Neural cell (in vitro differentiated cells): ENCODE data around the gene CYP4F3. TPM values are rescaled to one million over a fixed set of nuclear protein-coding genes. Genes with fewer than 3 reads are reported as not detected.

Source experiments
- H2AFZ ChIP-seq: fragments of 200-600, 300-800 bp; sonication (generic), shearing (Covaris generic); 2 replicates; pipeline ENCODE4 v1.6.0; 2014; ENCODE audit warnings: low read depth, mild to moderate bottlenecking, antibody characterized with exemption, low read length, moderate library complexity
- H3F3A ChIP-seq: fragments of 200-600 bp; shearing (Covaris generic); 2 replicates; pipeline ENCODE4 v1.6.1; 2016; ENCODE audit warnings: mild to moderate bottlenecking, moderate library complexity, mixed read lengths, antibody characterized with exemption, low read length; ENCODE audit not compliant: insufficient read depth, poor library complexity, severe bottlenecking
- H3K27ac ChIP-seq: fragments of 200-600, 300-800 bp; sonication (generic), shearing (Covaris generic); 2 replicates; pipeline ENCODE4 v1.5.1; 2014; ENCODE audit warnings: mild to moderate bottlenecking, low read length, moderate library complexity
- H3K27me3 ChIP-seq: fragments of 300-800, 200-600 bp; sonication (generic), shearing (Covaris generic); 2 replicates; pipeline ENCODE4 v1.6.0; 2014; ENCODE audit warnings: mild to moderate bottlenecking, low read depth, low read length, moderate library complexity; ENCODE audit not compliant: insufficient read depth
- H3K36me3 ChIP-seq: fragments of 300-800, 200-600 bp; sonication (generic), shearing (Covaris generic); 2 replicates; pipeline ENCODE4 v1.5.1; 2014; ENCODE audit warnings: mild to moderate bottlenecking, antibody characterized with exemption, low read length, moderate library complexity; ENCODE audit not compliant: insufficient read depth
- H3K4me2 ChIP-seq: fragments of 300-800, 200-600 bp; sonication (generic), shearing (Covaris generic); 2 replicates; pipeline ENCODE4 v1.6.0; 2014; ENCODE audit warnings: mild to moderate bottlenecking, low read length
- H3K4me3 ChIP-seq: fragments of 300-800, 200-600 bp; sonication (generic), shearing (Covaris generic); 2 replicates; pipeline ENCODE4 v1.5.1; 2014; ENCODE audit warnings: mild to moderate bottlenecking, low read length, moderate library complexity
- H3K79me2 ChIP-seq: fragments of 200-600 bp; shearing (Covaris generic); replicated peaks from 2 replicates; pipeline ENCODE4 v1.6.0; 2014; ENCODE audit warnings: mild to moderate bottlenecking, low read length, moderate library complexity; ENCODE audit not compliant: insufficient read depth
- H3K9ac ChIP-seq: fragments of 300-800, 200-600 bp; sonication (generic), shearing (Covaris generic); 2 replicates; pipeline ENCODE4 v1.6.1; 2016; ENCODE audit warnings: mild to moderate bottlenecking, low read length, mixed read lengths
- H3K9me2 ChIP-seq: fragments of 200-600 bp; shearing (Covaris generic); 2 replicates; pipeline ENCODE4 v1.6.1; 2016; ENCODE audit warnings: mild to moderate bottlenecking, low read length, mixed read lengths; ENCODE audit not compliant: insufficient read depth
- H3K9me3 ChIP-seq: fragments of 200-600, 300-800 bp; sonication (generic), shearing (Covaris generic); 2 replicates; pipeline ENCODE4 v1.6.1; 2016; ENCODE audit warnings: mild to moderate bottlenecking, mixed run types, low read length, moderate library complexity, mixed read lengths
- H4K20me1 ChIP-seq: fragments of 200-600 bp; shearing (Covaris generic); 2 replicates; pipeline ENCODE4 v1.6.1; 2016; ENCODE audit warnings: mild to moderate bottlenecking, mixed run types; ENCODE audit not compliant: insufficient read depth
- CTCF ChIP-seq: fragments of 450-650 bp; IDR thresholded peaks from 2 replicates; pipeline ENCODE4 v1.5.1; 2014; ENCODE audit warnings: antibody characterized with exemption, mild to moderate bottlenecking, moderate library complexity; ENCODE audit not compliant: poor library complexity, severe bottlenecking
- EP300 ChIP-seq: fragments of 450-650 bp; conservative IDR thresholded peaks from 2 replicates; pipeline ENCODE4 v1.6.1; 2014; ENCODE audit warnings: antibody characterized with exemption, mild to moderate bottlenecking, moderate library complexity; ENCODE audit not compliant: poor library complexity, severe bottlenecking
- EZH2 ChIP-seq: fragments of 200-600, 300-800 bp; shearing (Covaris generic), sonication (generic); IDR thresholded peaks from 2 replicates; pipeline ENCODE4 v1.6.1; 2014; ENCODE audit warnings: antibody characterized with exemption, low read length, borderline replicate concordance, mild to moderate bottlenecking; ENCODE audit not compliant: insufficient read depth, poor library complexity, severe bottlenecking
- MXI1 ChIP-seq: fragments of 450-650 bp; conservative IDR thresholded peaks from 2 replicates; pipeline ENCODE4 v1.6.1; 2014; ENCODE audit warnings: antibody characterized with exemption, mild to moderate bottlenecking; ENCODE audit not compliant: poor library complexity, severe bottlenecking
- POLR2AphosphoS5 ChIP-seq: IDR thresholded peaks from 2 replicates; pipeline ENCODE4 v1.6.1; 2012
- RAD21 ChIP-seq: fragments of 450-650 bp; conservative IDR thresholded peaks from 2 replicates; pipeline ENCODE4 v1.6.1; 2014; ENCODE audit warnings: antibody characterized with exemption, mild to moderate bottlenecking, moderate library complexity
- REST ChIP-seq: IDR thresholded peaks from 2 replicates; pipeline ENCODE4 v1.6.1; 2012; ENCODE audit warnings: borderline replicate concordance
- SMC3 ChIP-seq: fragments of 450-650 bp; conservative IDR thresholded peaks from 2 replicates; pipeline ENCODE4 v1.6.1; 2014; ENCODE audit warnings: antibody characterized with exemption, mild to moderate bottlenecking, moderate library complexity; ENCODE audit not compliant: poor library complexity
- TAF1 ChIP-seq: IDR thresholded peaks from 2 replicates; pipeline ENCODE4 v1.6.1; 2012; ENCODE audit warnings: low read depth
- polyA plus RNA-seq: library from polyadenylated mRNA; depleted of rRNA; stranded (reverse); fragments of >200 nt; gene quantifications from 2 replicates; pipeline ENCODE4 v1.2.3, GENCODE V29; 2014

CYP4F3 gene
- polyA plus RNA-seq, 1 donor from 2014 or later, result not detected

- Histone ChIP-seq H3K27ac (no peak overlapping the region), H4K20me1 (no peaks in the 10 kb centered on the region), H2AFZ (no peak overlapping the region), H3K9me3 (peaks cover 2% of the 10 kb centered on the region), H3K9me2 (no peaks in the 10 kb centered on the region), H3K9ac (no peak overlapping the region), H3F3A (no peaks in the 10 kb centered on the region), H3K4me3 (no peak overlapping the region), H3K27me3 (no peaks in the 10 kb centered on the region), H3K79me2 (no peaks in the 10 kb centered on the region), H3K36me3 (no peaks in the 10 kb centered on the region), H3K4me2 (no peak overlapping the region)
- TF ChIP-seq REST, result no peak
- no peak for TF ChIP-seq CTCF
- no peak for TF ChIP-seq TAF1
- TF ChIP-seq EP300, result no peak
- no peak for TF ChIP-seq RAD21
- no peak for TF ChIP-seq POLR2AphosphoS5
- no peak for TF ChIP-seq EZH2
- no peak for TF ChIP-seq MXI1
- TF ChIP-seq SMC3, result no peak
Observed at GRCh38 chr19:15701757-15702533, 61.2 kb downstream of the CYP4F3 start.

GRCh38 chr19:15702534-15702930 lies 61.8 kb downstream of the CYP4F3 start:
- Histone ChIP-seq H2AFZ (no peak overlapping the region), H3K36me3 (no peaks in the 10 kb centered on the region), H3K9me3 (no peaks in the 10 kb centered on the region), H3K27me3 (no peaks in the 10 kb centered on the region), H3F3A (no peaks in the 10 kb centered on the region), H3K9ac (no peak overlapping the region), H4K20me1 (no peaks in the 10 kb centered on the region), H3K4me3 (no peak overlapping the region), H3K79me2 (no peaks in the 10 kb centered on the region), H3K27ac (no peak overlapping the region), H3K9me2 (no peaks in the 10 kb centered on the region), H3K4me2 (no peak overlapping the region)
- TF ChIP-seq MXI1, result no peak
- no peak for TF ChIP-seq REST
- TF ChIP-seq RAD21, result no peak
- no peak for TF ChIP-seq EZH2
- no peak for TF ChIP-seq TAF1
- no peak for TF ChIP-seq CTCF
- TF ChIP-seq POLR2AphosphoS5, result no peak
- no peak for TF ChIP-seq SMC3
- TF ChIP-seq EP300, result no peak
